Measurements from ENCODE around the gene MYH9.

DNA sequence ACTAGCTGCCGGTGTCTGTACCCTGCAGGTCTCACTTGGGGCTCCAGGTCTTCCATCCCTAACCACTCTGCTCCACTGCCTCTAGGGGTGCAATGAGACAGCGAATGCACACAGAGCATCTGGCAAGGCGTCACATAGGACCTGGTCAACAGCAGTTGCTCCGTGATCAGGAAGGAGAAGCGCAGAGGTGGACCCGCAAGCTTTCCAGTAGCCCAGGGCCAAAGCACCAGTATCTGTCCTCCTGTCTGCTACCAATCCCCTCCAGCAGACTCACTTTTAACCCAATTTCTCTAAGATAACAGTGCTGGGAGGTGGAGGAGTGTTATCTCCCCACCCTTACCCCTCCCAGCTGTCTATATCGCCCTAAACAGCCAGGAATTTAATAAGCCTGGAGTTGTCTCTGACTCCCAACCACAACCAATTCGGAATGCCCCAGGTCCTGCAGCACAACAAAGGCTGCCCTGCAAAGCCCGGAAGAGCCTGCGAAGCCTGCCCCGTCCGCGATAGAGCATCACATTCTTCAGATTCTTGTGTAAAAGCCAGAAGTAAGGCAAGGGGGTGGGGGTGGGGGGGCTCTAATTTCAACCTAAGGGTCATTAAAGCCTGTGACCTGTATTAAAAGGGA lies 19.3 kb downstream of the MYH9 start:
- TF ChIP-seq, protein P1, sequence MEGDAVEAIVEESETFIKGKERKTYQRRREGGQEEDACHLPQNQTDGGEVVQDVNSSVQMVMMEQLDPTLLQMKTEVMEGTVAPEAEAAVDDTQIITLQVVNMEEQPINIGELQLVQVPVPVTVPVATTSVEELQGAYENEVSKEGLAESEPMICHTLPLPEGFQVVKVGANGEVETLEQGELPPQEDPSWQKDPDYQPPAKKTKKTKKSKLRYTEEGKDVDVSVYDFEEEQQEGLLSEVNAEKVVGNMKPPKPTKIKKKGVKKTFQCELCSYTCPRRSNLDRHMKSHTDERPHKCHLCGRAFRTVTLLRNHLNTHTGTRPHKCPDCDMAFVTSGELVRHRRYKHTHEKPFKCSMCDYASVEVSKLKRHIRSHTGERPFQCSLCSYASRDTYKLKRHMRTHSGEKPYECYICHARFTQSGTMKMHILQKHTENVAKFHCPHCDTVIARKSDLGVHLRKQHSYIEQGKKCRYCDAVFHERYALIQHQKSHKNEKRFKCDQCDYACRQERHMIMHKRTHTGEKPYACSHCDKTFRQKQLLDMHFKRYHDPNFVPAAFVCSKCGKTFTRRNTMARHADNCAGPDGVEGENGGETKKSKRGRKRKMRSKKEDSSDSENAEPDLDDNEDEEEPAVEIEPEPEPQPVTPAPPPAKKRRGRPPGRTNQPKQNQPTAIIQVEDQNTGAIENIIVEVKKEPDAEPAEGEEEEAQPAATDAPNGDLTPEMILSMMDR (conservative IDR thresholded peaks at IDR 0.05; ENCODE audit: low read length), result peak; percentile 48; the same call in 1 of the 2 replicates
- TF ChIP-seq EZH2phosphoT487 (IDR thresholded peaks at IDR 0.05; ENCODE audit: borderline replicate concordance, low read depth, low read length), result no peak
